Left ventricle myocardium inferior (tissue), 1 donor: ENCODE results near the gene GHRH. TPM values are rescaled to one million over a fixed set of nuclear protein-coding genes. Genes with fewer than 3 reads are reported as not detected.

Experiments
- DNase-seq: peaks from one replicate; pipeline ENCODE4 v3.0.0-alpha.2; 2020
- H3K27ac ChIP-seq: fragments of 200-600 bp; replicated peaks from 2 replicates; pipeline ENCODE4 v1.8.0; 2021
- H3K27me3 ChIP-seq: fragments of 200-600 bp; 2 replicates; pipeline ENCODE4 v1.8.0; 2021; ENCODE audit warnings: low read depth
- H3K36me3 ChIP-seq: fragments of 200-600 bp; 2 replicates; pipeline ENCODE4 v1.8.0; 2021
- H3K4me1 ChIP-seq: fragments of 200-600 bp; 2 replicates; pipeline ENCODE4 v1.8.0; 2021
- H3K4me3 ChIP-seq: fragments of 200-600 bp; 2 replicates; pipeline ENCODE4 v1.8.0; 2021; ENCODE audit warnings: mild to moderate bottlenecking, moderate library complexity
- H3K9me3 ChIP-seq: fragments of 200-600 bp; replicated peaks from 2 replicates; pipeline ENCODE4 v1.8.0; 2021
- intact Hi-C: fragments of 100-400 bp; cut with micrococcal nuclease; formaldehyde crosslinking; loops from one replicate; pipeline ENCODE4 v1.11.0; 2022
- total RNA-seq: library from RNA; stranded (reverse); fragmentation: NEBNext Ultra II Directional; extraction: Animal tissue kit (Norgen Biotek cat#: 25700); gene quantifications from one replicate; pipeline ENCODE4 v1.2.1, GENCODE V29; 2021
- TF ChIP-seq, protein P1 (sequence below): fragments of 200-600 bp; IDR thresholded peaks from 2 replicates; pipeline ENCODE4 v1.8.0; 2021; ENCODE audit warnings: antibody characterized with exemption, mild to moderate bottlenecking, borderline replicate concordance
- donor health status: DM: no; HTN: yes; CAD: no; lungs with severe emphysema.

The GHRH gene
- total RNA-seq, 1 donor from 2014 or later = 0.93 TPM

DNA sequence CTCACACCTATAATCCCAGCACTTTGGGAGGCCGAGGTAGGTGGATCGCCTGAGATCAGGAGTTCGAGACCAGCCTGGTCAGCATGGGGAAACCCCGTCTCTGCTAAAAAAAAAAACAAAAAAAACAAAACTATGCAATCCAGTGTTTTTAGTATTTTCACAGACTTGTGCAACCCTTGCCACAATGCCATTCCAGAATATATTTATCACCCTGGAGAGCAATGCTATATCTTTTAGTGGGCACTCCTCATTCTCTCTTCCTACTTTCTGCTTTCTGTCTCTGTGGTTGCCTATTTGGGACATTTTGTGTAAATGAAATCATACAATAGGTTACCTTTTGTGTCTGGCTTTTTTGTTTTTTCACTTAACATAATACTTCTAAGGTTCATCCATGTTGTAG is 43.2 kb downstream of the GHRH start:
- Histone ChIP-seq H3K27ac (no peak overlapping the region), H3K4me3 (no peak overlapping the region), H3K36me3 (peaks cover 62% of the 10 kb centered on the region), H3K4me1 (peaks cover 11% of the 10 kb centered on the region), H3K9me3 (no peaks in the 10 kb centered on the region), H3K27me3 (no peaks in the 10 kb centered on the region)
- TF ChIP-seq, protein P1, sequence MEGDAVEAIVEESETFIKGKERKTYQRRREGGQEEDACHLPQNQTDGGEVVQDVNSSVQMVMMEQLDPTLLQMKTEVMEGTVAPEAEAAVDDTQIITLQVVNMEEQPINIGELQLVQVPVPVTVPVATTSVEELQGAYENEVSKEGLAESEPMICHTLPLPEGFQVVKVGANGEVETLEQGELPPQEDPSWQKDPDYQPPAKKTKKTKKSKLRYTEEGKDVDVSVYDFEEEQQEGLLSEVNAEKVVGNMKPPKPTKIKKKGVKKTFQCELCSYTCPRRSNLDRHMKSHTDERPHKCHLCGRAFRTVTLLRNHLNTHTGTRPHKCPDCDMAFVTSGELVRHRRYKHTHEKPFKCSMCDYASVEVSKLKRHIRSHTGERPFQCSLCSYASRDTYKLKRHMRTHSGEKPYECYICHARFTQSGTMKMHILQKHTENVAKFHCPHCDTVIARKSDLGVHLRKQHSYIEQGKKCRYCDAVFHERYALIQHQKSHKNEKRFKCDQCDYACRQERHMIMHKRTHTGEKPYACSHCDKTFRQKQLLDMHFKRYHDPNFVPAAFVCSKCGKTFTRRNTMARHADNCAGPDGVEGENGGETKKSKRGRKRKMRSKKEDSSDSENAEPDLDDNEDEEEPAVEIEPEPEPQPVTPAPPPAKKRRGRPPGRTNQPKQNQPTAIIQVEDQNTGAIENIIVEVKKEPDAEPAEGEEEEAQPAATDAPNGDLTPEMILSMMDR = no peak
- no peak for DNase-seq
- intact Hi-C loops = no loop called here

DNA sequence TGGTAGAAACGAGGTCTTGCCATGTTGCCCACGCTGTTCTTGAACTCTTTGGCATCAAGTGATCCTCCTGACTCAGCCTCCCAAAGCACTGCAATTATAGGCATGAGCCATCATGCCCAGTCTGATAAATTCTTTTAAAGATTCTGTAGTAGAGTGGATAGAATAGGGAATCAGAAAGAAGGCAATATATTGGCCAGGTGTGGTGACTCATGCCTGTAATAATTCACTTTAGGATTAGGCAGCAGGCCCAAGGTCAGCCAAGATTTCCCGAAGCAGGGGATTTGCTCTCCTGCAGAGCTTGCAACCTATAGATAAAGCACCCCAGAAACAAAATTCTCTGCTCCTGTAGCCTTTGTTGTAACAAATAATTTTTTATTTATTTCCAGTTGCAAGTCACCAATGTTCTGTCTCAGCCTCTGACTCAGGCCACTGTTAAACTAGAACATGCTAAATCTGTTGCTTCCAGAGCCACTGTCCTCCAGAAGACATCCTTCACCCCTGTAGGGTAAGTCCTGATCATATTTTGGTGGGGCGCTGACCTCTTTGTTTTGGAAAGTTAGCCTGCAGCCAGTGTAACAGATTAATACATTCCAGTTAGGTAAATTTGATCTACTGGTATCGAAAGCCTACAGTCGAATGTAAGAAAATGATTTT is 51.8 kb downstream of the GHRH start:
- intact Hi-C loops = no loop called here
- H3K4me1 ChIP-seq = no peaks in the 10 kb centered on the region
- no peak overlapping the region for H3K4me3 ChIP-seq
- TF ChIP-seq, protein P1 = no peak
- peaks cover 100% of the 10 kb centered on the region for H3K36me3 ChIP-seq
- H3K27me3 ChIP-seq = no peaks in the 10 kb centered on the region
- DNase-seq = no peak
- no peaks in the 10 kb centered on the region for H3K9me3 ChIP-seq
- no peak overlapping the region for H3K27ac ChIP-seq

DNA sequence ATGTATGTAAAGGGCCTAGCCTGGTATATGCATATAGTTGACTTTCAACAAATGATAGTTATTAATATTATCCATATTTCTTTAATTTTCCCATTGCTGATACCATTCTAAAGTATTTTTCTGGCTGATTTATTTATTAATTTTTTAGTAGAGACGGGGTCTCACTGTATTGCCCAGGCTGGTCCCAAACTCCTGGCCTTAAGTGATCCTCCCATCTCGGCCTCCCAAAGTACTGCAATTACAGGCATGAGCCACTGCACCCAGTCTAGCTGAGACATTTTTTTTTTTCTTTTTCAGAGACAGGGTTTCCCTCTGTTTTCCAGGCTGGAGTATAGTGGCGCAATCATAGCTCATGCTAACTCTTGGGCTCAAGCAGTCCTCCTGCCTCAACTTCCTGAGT is 52.4 kb downstream of the GHRH start:
- no peak overlapping the region for H3K4me3 ChIP-seq
- intact Hi-C loops = no loop called here
- TF ChIP-seq, protein P1 = no peak
- H3K27ac ChIP-seq = no peak overlapping the region
- H3K4me1 ChIP-seq = no peaks in the 10 kb centered on the region
- H3K9me3 ChIP-seq = no peaks in the 10 kb centered on the region
- H3K27me3 ChIP-seq = no peaks in the 10 kb centered on the region
- DNase-seq = no peak
- peaks cover 100% of the 10 kb centered on the region for H3K36me3 ChIP-seq

DNA sequence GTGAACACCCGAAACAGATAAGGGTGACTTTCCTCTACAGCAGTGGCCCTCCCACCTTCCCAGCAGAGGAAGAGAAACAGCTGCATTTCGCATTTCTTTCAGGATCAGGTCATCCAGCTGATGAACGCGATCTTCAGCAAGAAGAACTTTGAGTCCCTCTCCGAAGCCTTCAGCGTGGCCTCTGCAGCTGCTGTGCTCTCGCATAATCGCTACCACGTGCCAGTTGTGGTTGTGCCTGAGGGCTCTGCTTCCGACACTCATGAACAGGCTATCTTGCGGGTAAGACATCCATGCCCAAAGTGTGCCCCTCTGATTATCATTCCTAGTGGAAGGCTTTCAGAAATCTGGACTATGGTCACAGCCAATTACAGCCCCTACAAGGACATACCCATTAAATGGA is 54.4 kb downstream of the GHRH start:
- no peaks in the 10 kb centered on the region for H3K27me3 ChIP-seq
- H3K27ac ChIP-seq = no peak overlapping the region
- no peaks in the 10 kb centered on the region for H3K9me3 ChIP-seq
- intact Hi-C loops = no loop called here
- TF ChIP-seq, protein P1 = no peak
- H3K4me3 ChIP-seq = no peak overlapping the region
- peaks cover 91% of the 10 kb centered on the region for H3K36me3 ChIP-seq
- no peak for DNase-seq
- peaks cover 5% of the 10 kb centered on the region for H3K4me1 ChIP-seq

DNA sequence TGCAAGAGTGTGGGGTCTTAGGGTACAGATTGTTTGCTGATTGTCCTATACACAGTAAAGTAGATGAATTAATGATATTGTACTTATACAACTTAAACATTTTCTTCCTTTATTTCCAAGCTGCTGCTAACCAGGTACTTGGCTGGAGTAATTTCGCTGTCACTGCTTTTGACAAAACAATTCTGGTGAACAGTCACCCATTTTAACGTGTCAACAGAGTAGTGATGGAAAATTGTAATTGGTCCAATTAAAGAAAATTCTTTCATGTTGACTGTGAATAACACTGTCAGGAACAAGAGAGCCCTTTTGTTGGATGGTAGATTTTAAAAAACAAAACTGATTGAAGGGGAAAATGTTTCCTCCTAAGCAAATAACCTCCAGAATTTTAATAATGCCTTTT is 55.8 kb downstream of the GHRH start:
- TF ChIP-seq, protein P1 = no peak
- Histone ChIP-seq H3K27ac (no peak overlapping the region), H3K4me3 (no peak overlapping the region), H3K9me3 (no peaks in the 10 kb centered on the region), H3K27me3 (no peaks in the 10 kb centered on the region), H3K4me1 (peaks cover 9% of the 10 kb centered on the region), H3K36me3 (peaks cover 86% of the 10 kb centered on the region)
- DNase-seq = no peak
- intact Hi-C loops = no loop called here

DNA sequence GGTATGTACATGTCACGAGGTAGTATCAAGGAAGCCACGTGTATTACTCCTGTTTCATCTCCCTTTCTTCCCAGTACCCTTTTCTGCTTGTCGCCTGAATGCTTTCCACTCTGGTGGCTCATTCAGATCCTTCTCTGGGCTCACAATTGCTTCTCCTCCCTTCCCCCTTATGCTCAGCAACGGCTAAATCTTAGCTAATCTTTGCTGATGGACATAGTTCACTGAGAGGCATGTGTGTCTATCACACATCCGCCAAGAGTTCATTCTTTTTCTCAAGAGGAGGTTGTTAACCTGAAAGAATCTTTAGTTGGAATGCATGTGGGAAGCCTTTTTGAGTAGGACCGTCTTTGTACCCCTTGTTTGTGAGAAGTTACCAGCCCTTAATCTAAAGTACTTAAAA is 56.5 kb downstream of the GHRH start:
- Histone ChIP-seq H3K36me3 (peaks cover 86% of the 10 kb centered on the region), H3K4me3 (no peak overlapping the region), H3K27me3 (no peaks in the 10 kb centered on the region), H3K9me3 (no peaks in the 10 kb centered on the region), H3K27ac (no peak overlapping the region), H3K4me1 (peaks cover 9% of the 10 kb centered on the region)
- TF ChIP-seq, protein P1 = no peak
- DNase-seq = no peak
- intact Hi-C loops = no loop called here
